SK-N-SH (cell line): Measurements from ENCODE around the gene RNASEH2B. TPM values are rescaled to one million over a fixed set of nuclear protein-coding genes. Genes with fewer than 3 reads are reported as not detected.

Experiments
- CTCF ChIA-PET: fragments of 300-600, 350-600 bp; formaldehyde crosslinking; extraction: SDS; loops from one replicate; lab custom pipeline; 2021; lab: Yijun Ruan, JAX
- POLR2A ChIA-PET: fragments of 350-600 bp; sonication (Branson Sonifier 250); formaldehyde crosslinking; extraction: SDS; loops from one replicate; lab custom pipeline; 2020; ENCODE audit warnings: antibody characterized with exemption, inconsistent platforms; lab: Yijun Ruan, JAX
- DNase-seq: peaks from one replicate; pipeline ENCODE4 v3.0.0; 2012
- H2AFZ ChIP-seq: fragments of 200-600 bp; sonication (generic); 2 replicates; pipeline ENCODE4 v1.8.1; 2016; ENCODE audit warnings: antibody characterized with exemption, mild to moderate bottlenecking, low read depth
- H3F3A ChIP-seq: fragments of 200-600 bp; sonication (generic); replicated peaks from 2 replicates; pipeline ENCODE3; 2016; ENCODE audit warnings: antibody characterized with exemption, mild to moderate bottlenecking; ENCODE audit not compliant: insufficient read depth
- H3K27ac ChIP-seq, 2 experiments: fragments of 200-500 bp in 1 of 2; fragments of 200-600 bp in 1 of 2; sonication (Bioruptor generic) in 1 of 2; sonication (generic), shearing (Covaris generic) in 1 of 2; 2 replicates each; pipeline versions ENCODE4 v1.5.1 to v1.6.1; 2014 to 2016; ENCODE audit warnings: low read depth in 2 of 2, inconsistent platforms in 1 of 2, low read length in 1 of 2, mild to moderate bottlenecking in 1 of 2, mixed read lengths in 1 of 2
- H3K27me3 ChIP-seq: fragments of 200-600 bp; sonication (generic), shearing (Covaris generic); 2 replicates; pipeline ENCODE4 v1.6.1; 2016; ENCODE audit warnings: mixed run types; ENCODE audit not compliant: insufficient read depth
- H3K36me3 ChIP-seq, 2 experiments: fragments of 200-500 bp in 1 of 2; fragments of 200-600 bp in 1 of 2; sonication (Bioruptor generic) in 1 of 2; sonication (generic) in 1 of 2; replicated peaks in 1 of 2; 2 replicates each; pipeline versions ENCODE3 to v1.5.1; 2014 to 2016; ENCODE audit warnings: low read length in 1 of 2, mild to moderate bottlenecking in 1 of 2; ENCODE audit not compliant: insufficient read depth in 2 of 2, control insufficient read depth in 1 of 2
- H3K4me1 ChIP-seq, 2 experiments: fragments of 200-500 bp in 1 of 2; fragments of 200-600 bp in 1 of 2; sonication (Bioruptor generic) in 1 of 2; sonication (generic), shearing (Covaris generic) in 1 of 2; 2 replicates each; pipeline versions ENCODE4 v1.5.1 to v1.6.1; 2014 to 2016; ENCODE audit warnings: low read depth in 1 of 2, low read length in 1 of 2, mixed run types in 1 of 2; ENCODE audit not compliant: insufficient read depth in 2 of 2, control insufficient read depth in 1 of 2
- H3K4me2 ChIP-seq: fragments of 200-600 bp; sonication (generic), shearing (Covaris generic); 2 replicates; pipeline ENCODE4 v1.6.1; 2017; ENCODE audit warnings: mixed run types
- H3K4me3 ChIP-seq, 2 experiments: fragments of 200-500 bp in 1 of 2; fragments of 200-600 bp in 1 of 2; sonication (Bioruptor generic) in 1 of 2; sonication (generic), shearing (Covaris generic) in 1 of 2; 2 replicates each; pipeline versions ENCODE4 v1.5.1 to v1.8.1; 2014 to 2016; ENCODE audit warnings: low read depth in 2 of 2, inconsistent platforms in 1 of 2, low read length in 1 of 2, mild to moderate bottlenecking in 1 of 2, mixed read lengths in 1 of 2, moderate library complexity in 1 of 2
- H3K79me2 ChIP-seq: fragments of 200-600 bp; sonication (generic); 2 replicates; pipeline ENCODE4 v1.8.1; 2017; ENCODE audit warnings: mild to moderate bottlenecking; ENCODE audit not compliant: insufficient read depth
- H3K9ac ChIP-seq: fragments of 200-600 bp; sonication (generic); 2 replicates; pipeline ENCODE4 v1.6.1; 2017; ENCODE audit warnings: mixed run types
- H3K9me2 ChIP-seq: fragments of 200-600 bp; sonication (generic); 2 replicates; pipeline ENCODE4 v1.6.1; 2017; ENCODE audit warnings: mixed run types
- H3K9me3 ChIP-seq: fragments of 200-600 bp; sonication (generic); 2 replicates; pipeline ENCODE4 v1.6.1; 2017; ENCODE audit warnings: mixed run types, mild to moderate bottlenecking, moderate library complexity
- H4K20me1 ChIP-seq: fragments of 200-600 bp; sonication (generic); 2 replicates; pipeline ENCODE4 v1.6.1; 2017; ENCODE audit warnings: mild to moderate bottlenecking, mixed run types; ENCODE audit not compliant: insufficient read depth
- CHD2 ChIP-seq: fragments of 150-350 bp; IDR thresholded peaks from 2 replicates; pipeline ENCODE4 v1.6.1; 2018; ENCODE audit warnings: low read length; ENCODE audit not compliant: partially characterized antibody
- EP300 ChIP-seq, 2 experiments: IDR thresholded peaks; 2 replicates each; pipeline versions ENCODE4 v1.4.0 to v1.6.1; 2012; ENCODE audit warnings: borderline replicate concordance in 1 of 2, low read depth in 1 of 2, low read length in 1 of 2
- EZH2phosphoT487 ChIP-seq: fragments of 200-600 bp; sonication (generic); IDR thresholded peaks from 2 replicates; pipeline ENCODE4 v1.6.1; 2017; ENCODE audit warnings: low read depth, mixed run types, mild to moderate bottlenecking, antibody characterized with exemption, moderate library complexity, borderline replicate concordance
- FOSL2 ChIP-seq: IDR thresholded peaks from 2 replicates; pipeline ENCODE4 v1.4.0; 2012; ENCODE audit warnings: low read depth, mild to moderate bottlenecking, moderate library complexity, borderline replicate concordance
- FOXM1 ChIP-seq: IDR thresholded peaks from 2 replicates; pipeline ENCODE4 v1.4.0; 2012; ENCODE audit warnings: low read depth, mild to moderate bottlenecking
- GABPA ChIP-seq: IDR thresholded peaks from 2 replicates; pipeline ENCODE4 v1.4.0; 2012; ENCODE audit warnings: low read depth, mild to moderate bottlenecking
- NFIC ChIP-seq: IDR thresholded peaks from 2 replicates; pipeline ENCODE4 v1.4.0; 2012; ENCODE audit warnings: borderline replicate concordance
- NRF1 ChIP-seq: IDR thresholded peaks from 2 replicates; pipeline ENCODE4 v1.6.1; 2012; ENCODE audit warnings: low read depth, mild to moderate bottlenecking, low read length
- RFX5 ChIP-seq: IDR thresholded peaks from 2 replicates; pipeline ENCODE4 v1.6.1; 2012; ENCODE audit warnings: mild to moderate bottlenecking, improper control_type of control experiment, low read length
- ZBTB33 ChIP-seq: IDR thresholded peaks from 2 replicates; pipeline ENCODE4 v1.4.0; 2012; ENCODE audit warnings: low read depth, borderline replicate concordance
- WGBS: methylation state at CpG from one replicate; pipeline ENCODE4 v1.1.6; 2017; ENCODE audit warnings: low lambda C conversion rate; 5-methylcytosine and 5-hydroxymethylcytosine counted together
- polyA plus RNA-seq, 3 experiments: library from polyadenylated mRNA; depleted of rRNA; stranded (reverse); fragments of >200 nt; gene quantifications; 2 replicates each; pipeline ENCODE4 v1.2.3, GENCODE V29; 2012

The RNASEH2B gene
- polyA plus RNA-seq, 1 of the 3 experiments (the other 2 are of a cell fraction), result 13.0 TPM

- POLR2A ChIA-PET, result no interaction called here
- no peaks in the 10 kb centered on the region for H3F3A ChIP-seq
- no peaks in the 10 kb centered on the region; the same call in 1 of the 2 replicates for H3K27me3 ChIP-seq
- H3K4me1 ChIP-seq, result no peaks in the 10 kb centered on the region; a peak in 1 of 4 replicates
- TF ChIP-seq GABPA, result no peak
- TF ChIP-seq, all 33 proteins: peak for 0
- Histone ChIP-seq H2AFZ (no peak overlapping the region), H3K9ac (no peak overlapping the region), H3K4me2 (no peak overlapping the region), H3K79me2 (no peaks in the 10 kb centered on the region), H3K36me3 (no peaks in the 10 kb centered on the region), H3K4me3 (no peak overlapping the region), H3K9me3 (no peaks in the 10 kb centered on the region), H4K20me1 (no peaks in the 10 kb centered on the region), H3K27ac (no peak overlapping the region), H3K9me2 (no peaks in the 10 kb centered on the region)
- WGBS, result 18% methylated on average over 1 of the region's 1 CpG
- CTCF ChIA-PET, result interaction anchor here (1.1 to 1.3 kb wide), 2 partner anchors 8 to 33 kb away, joined by 3 to 5 read pairs; no protein-coding TSS in a partner anchor
- no peak for DNase-seq
Measured at GRCh38 chr13:51002736-51003135, 93.1 kb downstream of the RNASEH2B start.

DNA sequence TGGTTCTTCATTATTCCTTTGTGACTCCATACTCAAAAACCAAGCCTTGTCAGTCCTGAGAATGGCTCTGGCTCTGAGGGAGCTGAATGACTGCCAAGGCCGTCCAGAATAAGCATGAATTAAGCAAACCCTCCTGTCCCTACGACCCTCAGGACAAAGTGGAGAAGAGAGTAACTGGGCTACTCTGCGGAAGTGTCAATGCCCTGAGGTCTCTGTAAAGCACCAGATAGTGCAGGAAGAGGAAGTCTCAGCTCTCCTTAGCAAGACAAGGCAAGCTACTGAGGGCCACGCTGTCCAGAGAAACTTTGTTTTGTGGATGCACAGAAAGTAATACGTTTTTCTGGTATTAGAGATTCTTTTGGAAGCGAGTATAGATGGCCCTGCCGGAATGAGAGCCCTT is 94.1 kb downstream of the RNASEH2B start:
- H3K27ac ChIP-seq, result no peak overlapping the region
- ChIA-PET CTCF (interaction anchor here (1.3 kb wide), 1 partner anchor 9 kb away, joined by 3 read pairs; no protein-coding TSS in a partner anchor), POLR2A (no interaction called here)
- H3K36me3 ChIP-seq, result no peaks in the 10 kb centered on the region
- H2AFZ ChIP-seq, result no peak overlapping the region
- no peak overlapping the region for H3K4me2 ChIP-seq
- WGBS, result 48% methylated on average over 7 of the region's 7 CpGs
- H4K20me1 ChIP-seq, result no peaks in the 10 kb centered on the region
- H3K4me3 ChIP-seq, result no peak overlapping the region
- no peaks in the 10 kb centered on the region for H3K9me2 ChIP-seq
- H3K9me3 ChIP-seq, result no peaks in the 10 kb centered on the region
- H3K9ac ChIP-seq, result no peak overlapping the region
- no peaks in the 10 kb centered on the region for H3F3A ChIP-seq
- no peak for DNase-seq
- TF ChIP-seq CHD2, result no peak
- TF ChIP-seq FOXM1, result no peak
- no peak for TF ChIP-seq FOSL2
- no peak for TF ChIP-seq GABPA
- no peak for TF ChIP-seq EP300 (IDR thresholded peaks at IDR 0.05; ENCODE audit: borderline replicate concordance in 1 of 2, low read depth in 1 of 2, low read length in 1 of 2)
- TF ChIP-seq EZH2phosphoT487, result no peak
- no peak for TF ChIP-seq ZBTB33
- no peak for TF ChIP-seq RFX5
- no peak for TF ChIP-seq NRF1
- no peak for TF ChIP-seq NFIC
- no peaks in the 10 kb centered on the region; the same call in 1 of the 2 replicates for H3K27me3 ChIP-seq
- no peaks in the 10 kb centered on the region; a peak in 1 of 4 replicates for H3K4me1 ChIP-seq
- no peaks in the 10 kb centered on the region for H3K79me2 ChIP-seq
